Suppressor macrophage treated with lipopolysaccharide for 4 hours (primary cell): ENCODE measurements around the gene LHX8.

ENCODE experiments used
- DNase-seq: peaks from one replicate; pipeline ENCODE4 v3.0.0-alpha.2; 2020

Gene LHX8

DNA sequence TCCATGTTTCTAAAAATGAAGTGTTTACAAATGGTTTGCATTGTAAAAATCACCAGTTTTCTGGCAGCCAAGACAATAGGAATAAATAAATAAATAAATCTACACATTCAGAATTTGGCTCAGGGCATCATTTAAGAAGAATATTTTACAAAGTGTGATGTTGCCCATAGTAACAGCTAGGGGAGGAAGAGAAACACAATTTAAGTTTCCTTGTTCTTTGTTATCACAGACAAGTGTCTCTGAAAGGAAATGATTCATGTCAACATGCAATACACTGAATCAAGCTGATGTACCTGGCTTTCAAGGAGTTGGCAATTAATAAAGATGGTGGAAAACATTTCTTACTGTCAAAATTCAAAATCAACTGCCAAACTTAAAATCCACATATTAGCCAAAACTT is 74.7 kb downstream of the LHX8 start:
- no peak for DNase-seq
